GM12878 (cell line): ENCODE measurements around the gene SRPX2. TPM values are rescaled to one million over a fixed set of nuclear protein-coding genes. Genes with fewer than 3 reads are reported as not detected.

Experiments used
- ATAC-seq: fragments of 200-7000 bp; cut with Tn5 transposase; 3 replicates; pipeline ENCODE4 v1.9.1; 2020; ENCODE audit warnings: mild to moderate bottlenecking, moderate library complexity
- BruUV-seq: library from RNA; stranded (reverse); fragments of 400-500 nt; replicated peaks from 2 replicates; lab custom pipeline; 2021; lab: Mats Ljungman, UMichigan
- CTCF ChIA-PET: fragments of 300-600 bp; sonication (Branson Sonifier 250); formaldehyde crosslinking; extraction: SDS; loops from one replicate; lab custom pipeline; 2021; ENCODE audit warnings: inconsistent platforms; lab: Yijun Ruan, JAX
- POLR2A ChIA-PET: fragments of 350-600 bp; formaldehyde crosslinking; extraction: SDS; loops from one replicate; lab custom pipeline; 2021; ENCODE audit warnings: inconsistent platforms; lab: Charles Lee
- RAD21 ChIA-PET: fragments of 300-600 bp; sonication (Branson Sonifier 250); formaldehyde crosslinking; loops from one replicate; lab custom pipeline; 2023; ENCODE audit warnings: antibody characterized with exemption; ENCODE audit not compliant: unreplicated experiment; lab: Charles Lee
- SMC1A ChIA-PET: fragments of 300-600 bp; sonication (Branson Sonifier 250); formaldehyde crosslinking; loops from one replicate; lab custom pipeline; 2023; ENCODE audit not compliant: unreplicated experiment, uncharacterized antibody; lab: Charles Lee
- DNase-seq: peaks from one replicate; pipeline ENCODE4 v3.0.0-alpha.2; 2011; ENCODE audit warnings: low read depth, low spot score
- FAIRE-seq: peaks from 3 replicates; lab custom pipeline; 2011; peaks lifted over from hg19 to GRCh38; lab: Jason Lieb, UNC
- H2AFZ ChIP-seq: 2 replicates; pipeline ENCODE4 v1.6.0; 2011; ENCODE audit warnings: low read depth, low read length, control low read depth; ENCODE audit not compliant: control insufficient read depth
- H3K27ac ChIP-seq: 2 replicates; pipeline ENCODE4 v1.5.1; 2011; ENCODE audit warnings: control low read depth; ENCODE audit not compliant: control insufficient read depth, insufficient read depth
- H3K27me3 ChIP-seq, 2 experiments: replicated peaks in 1 of 2; 2 replicates each; pipeline versions ENCODE4 v1.6.0 to v1.6.1; 2011; ENCODE audit warnings: low read length in 1 of 2; ENCODE audit not compliant: control insufficient read depth in 2 of 2, insufficient read depth in 2 of 2
- H3K36me3 ChIP-seq, 2 experiments: 2 replicates each; pipeline ENCODE4 v1.5.1; 2011; ENCODE audit warnings: low read length in 1 of 2; ENCODE audit not compliant: control insufficient read depth in 2 of 2, insufficient read depth in 2 of 2
- H3K4me1 ChIP-seq: 2 replicates; pipeline ENCODE4 v1.6.1; 2011; ENCODE audit warnings: mild to moderate bottlenecking, low read length, moderate library complexity, mixed read lengths; ENCODE audit not compliant: control insufficient read depth, insufficient read depth
- H3K4me2 ChIP-seq: 2 replicates; pipeline ENCODE4 v1.6.0; 2011; ENCODE audit warnings: control low read depth; ENCODE audit not compliant: control insufficient read depth, insufficient read depth
- H3K4me3 ChIP-seq: fragments of 200-600 bp; sonication (generic); 2 replicates; pipeline ENCODE4 v1.5.1; 2016
- H3K79me2 ChIP-seq: 2 replicates; pipeline ENCODE4 v1.6.0; 2011; ENCODE audit warnings: low read length; ENCODE audit not compliant: control insufficient read depth, insufficient read depth
- H3K9ac ChIP-seq: 2 replicates; pipeline ENCODE4 v1.8.0; 2011; ENCODE audit warnings: low read length, control low read depth, mixed read lengths; ENCODE audit not compliant: control insufficient read depth, insufficient read depth
- H3K9me3 ChIP-seq: replicated peaks from 3 replicates; pipeline ENCODE4 v1.5.1; 2011; ENCODE audit warnings: mild to moderate bottlenecking, low read length; ENCODE audit not compliant: control insufficient read depth, insufficient read depth
- H4K20me1 ChIP-seq: 2 replicates; pipeline ENCODE4 v1.6.0; 2011; ENCODE audit not compliant: control insufficient read depth, insufficient read depth
- BCL11A ChIP-seq: IDR thresholded peaks from 2 replicates; pipeline ENCODE4 v1.6.1; 2011; ENCODE audit warnings: low read depth, low read length
- CREB1 ChIP-seq: IDR thresholded peaks from 2 replicates; pipeline ENCODE4 v1.6.1; 2012; ENCODE audit warnings: low read depth, mild to moderate bottlenecking, inconsistent platforms
- CUX1 ChIP-seq: IDR thresholded peaks from 2 replicates; pipeline ENCODE4 v1.6.1; 2012; ENCODE audit warnings: improper control_type of control experiment, low read depth, low read length; ENCODE audit not compliant: insufficient replicate concordance
- FOS ChIP-seq: IDR thresholded peaks from 3 replicates; pipeline ENCODE4 v1.6.1; 2011; ENCODE audit warnings: borderline replicate concordance; ENCODE audit not compliant: insufficient read length; ENCODE audit errors: extremely low read depth
- HSF1 ChIP-seq: fragments of 150-350 bp; IDR thresholded peaks from 2 replicates; pipeline ENCODE4 v1.6.1; 2014; ENCODE audit warnings: mild to moderate bottlenecking, low read depth, low read length
- KDM1A ChIP-seq: fragments of 200-600 bp; sonication (generic); IDR thresholded peaks from 2 replicates; pipeline ENCODE4 v1.6.1; 2016; ENCODE audit warnings: borderline replicate concordance
- USF2 ChIP-seq: IDR thresholded peaks from 2 replicates; pipeline ENCODE4 v1.6.1; 2011; ENCODE audit warnings: low read depth, low read length, improper control_type of control experiment, borderline replicate concordance
- ZBTB33 ChIP-seq: fragments of 450-650 bp; IDR thresholded peaks from 2 replicates; pipeline ENCODE4 v1.6.1; 2017; ENCODE audit warnings: mild to moderate bottlenecking
- ZBTB40 ChIP-seq: fragments of 450-650 bp; IDR thresholded peaks from 2 replicates; pipeline ENCODE4 v1.6.1; 2016; ENCODE audit warnings: mild to moderate bottlenecking, moderate library complexity, borderline replicate concordance
- ZNF217 ChIP-seq: fragments of 450-650 bp; IDR thresholded peaks from 2 replicates; pipeline ENCODE4 v1.6.1; 2017; ENCODE audit warnings: antibody characterized with exemption, mild to moderate bottlenecking
- WGBS: methylation state at CpG from one replicate; pipeline ENCODE4 v1.1.6; 2016; ENCODE audit warnings: low lambda C conversion rate; ENCODE audit not compliant: insufficient replicate concordance, insufficient coverage; ENCODE audit errors: missing lambda C conversion rate; 5-methylcytosine and 5-hydroxymethylcytosine counted together
- in situ Hi-C: fragments of 300-500 bp; cut with MboI; formaldehyde crosslinking; loops from 9 replicates; pipeline ENCODE4 v1.14.3; 2018; ENCODE audit warnings: mixed read lengths
- intact Hi-C: fragments of 100-400 bp; cut with micrococcal nuclease; formaldehyde crosslinking; loops from one replicate; pipeline ENCODE4 v1.14.2; 2022; ENCODE audit not compliant: unreplicated experiment
- polyA plus RNA-seq, 11 experiments: library from polyadenylated mRNA; depleted of rRNA in 4 of 11; unstranded in 6 of 11; stranded (reverse) in 5 of 11; fragments of >200 nt; fragmentation: Nextera tagmentation in 4 of 11; fragmentation: Illumina TruSeq in 1 of 11; extraction: Ambion mirVana in 4 of 11; extraction: Trizol in 1 of 11; gene quantifications; 1 replicate in 1 of 11; 2 replicates in 10 of 11; pipeline versions ENCODE4 v1.2.1 to v1.2.3, GENCODE V29; 2011 to 2016; ENCODE audit warnings: inconsistent platforms in 2 of 11, missing spikeins in 2 of 11, low read depth in 1 of 11
- total RNA-seq, 4 experiments: library from RNA; depleted of rRNA in 3 of 4; stranded (reverse); fragments of >200 nt in 3 of 4; fragmentation: Illumina TruSeq in 1 of 4; extraction: Trizol in 1 of 4; gene quantifications; 2 replicates each; pipeline versions ENCODE4 v1.2.1 to v1.2.3, GENCODE V29; 2013 to 2021

The SRPX2 gene
- total and polyA plus RNA-seq, 10 of the 15 experiments (the other 5 are each of a cell fraction or from before 2014, with no cell fraction given) = not detected

- no TSS peak for BruUV-seq
- no peak for TF ChIP-seq KDM1A
- TF ChIP-seq FOS = no peak
- no peak for TF ChIP-seq USF2
- TF ChIP-seq BCL11A = no peak
- TF ChIP-seq HSF1 = no peak
- no peak for TF ChIP-seq ZBTB40
- no peak for TF ChIP-seq CUX1
- TF ChIP-seq ZBTB33 = no peak
- TF ChIP-seq CREB1 = no peak
- no peak for TF ChIP-seq ZNF217
These were observed 8.0 kb upstream of the SRPX2 start for GRCh38 chrX:100635989-100636320.

More at GRCh38 chrX:100635989-100636320, 8.0 kb upstream of the SRPX2 start:
- ATAC-seq (no peak), FAIRE-seq (no peak), DNase-seq (no peak)
- ChIA-PET SMC1A (no interaction called here), RAD21 (no interaction called here), CTCF (no interaction called here), POLR2A (no interaction called here)
- in situ Hi-C loops = no loop called here
- 49% methylated on average over 8 of the region's 8 CpGs for WGBS
- Histone ChIP-seq H2AFZ (no peak overlapping the region), H3K4me1 (no peaks in the 10 kb centered on the region), H3K9me3 (no peaks in the 10 kb centered on the region; the same call in 2 of the 3 replicates), H3K36me3 (no peaks in the 10 kb centered on the region), H3K9ac (no peak overlapping the region), H4K20me1 (no peaks in the 10 kb centered on the region), H3K4me2 (no peak overlapping the region), H3K27ac (no peak overlapping the region), H3K4me3 (no peak overlapping the region), H3K79me2 (no peaks in the 10 kb centered on the region), H3K27me3 (peaks cover 0 to 2% of the 10 kb centered on the region in 2 experiments; a peak in 2 of 4 replicates)
- intact Hi-C loops = loop anchor here (10.0 kb wide), 1 partner anchor 121 kb away; no protein-coding TSS in a partner anchor
